ENCODE data around the gene CD300LG.
"Not testable (repeated sequence)": the region's sequence is repeated elsewhere in the genome, so short reads cannot be mapped to it uniquely, and the experiment has no call there.

Gene CD300LG

DNA sequence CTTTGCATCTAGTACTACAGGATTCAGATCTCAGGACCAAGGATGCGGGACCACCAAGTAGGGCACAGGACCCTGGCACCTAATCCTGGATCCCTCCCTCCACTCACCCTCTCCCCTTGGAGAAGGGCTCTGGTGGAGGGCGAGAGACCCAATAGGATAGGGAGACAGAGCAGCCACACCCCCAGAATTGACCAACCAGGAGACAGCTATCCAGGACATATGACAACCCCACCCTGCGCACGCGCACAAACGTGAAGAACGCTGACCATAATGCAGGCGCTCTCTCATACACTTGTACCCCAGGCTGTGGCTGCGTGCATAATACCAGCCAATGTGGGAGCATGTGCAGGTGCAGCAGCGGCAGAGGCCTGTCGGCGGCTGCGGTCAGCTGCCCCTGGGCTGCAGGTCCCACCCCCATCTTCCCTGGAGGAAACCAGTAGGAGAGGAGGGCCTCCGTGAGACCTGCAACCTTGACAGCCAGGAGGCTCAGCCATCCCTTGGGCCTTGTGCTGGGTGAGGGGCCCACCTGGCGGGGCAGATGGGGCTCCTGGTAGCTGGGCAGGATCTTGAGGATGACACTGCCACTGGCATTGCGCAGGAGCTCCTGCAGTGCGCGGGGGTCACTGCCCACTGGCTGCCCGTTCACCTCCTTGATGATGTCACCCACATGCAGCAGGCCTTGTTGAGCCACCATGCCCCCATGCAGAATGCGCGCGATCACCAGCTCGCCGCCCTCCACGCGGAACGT, 35.0 kb downstream of the CD300LG start:
- Histone ChIP-seq H3K9ac (ENCODE audit: low read depth, low read length) (no peak overlapping the region), H3K4me1 (ENCODE audit: control insufficient read depth, insufficient read depth, low read length) (no peaks in the 10 kb centered on the region), H3K4me2 (ENCODE audit: low read length) (no peak overlapping the region), H3K4me3 (ENCODE audit: low read length) (no peak overlapping the region), H3K36me3 (ENCODE audit: insufficient read depth, low read length) (no peaks in the 10 kb centered on the region), H3K27me3 (ENCODE audit: control insufficient read depth, insufficient read depth, low read length) (peaks cover 11% of the 10 kb centered on the region), H3K9me3 (replicated peaks; ENCODE audit: low read length) (no peaks in the 10 kb centered on the region)

GRCh38 chr17:43882761-43883415, 35.9 kb downstream of the CD300LG start:
- Histone ChIP-seq H3K9me3 (replicated peaks; ENCODE audit: low read length) (no peaks in the 10 kb centered on the region), H3K4me1 (ENCODE audit: control insufficient read depth, insufficient read depth, low read length) (no peaks in the 10 kb centered on the region), H3K27me3 (ENCODE audit: control insufficient read depth, insufficient read depth, low read length) (peaks cover 13% of the 10 kb centered on the region), H3K4me3 (ENCODE audit: low read length) (no peak overlapping the region), H3K36me3 (ENCODE audit: insufficient read depth, low read length) (no peaks in the 10 kb centered on the region), H3K4me2 (ENCODE audit: low read length) (no peak overlapping the region), H3K9ac (ENCODE audit: low read depth, low read length) (no peak overlapping the region)

GRCh38 chr17:43888548-43888947, 41.6 kb downstream of the CD300LG start:
- Histone ChIP-seq H3K4me1 (ENCODE audit: control insufficient read depth, insufficient read depth, low read length) (no peaks in the 10 kb centered on the region), H3K27me3 (ENCODE audit: control insufficient read depth, insufficient read depth, low read length) (peaks cover 28% of the 10 kb centered on the region)

GRCh38 chr17:43890240-43890639, 43.3 kb downstream of the CD300LG start:
- no peaks in the 10 kb centered on the region for H3K36me3 ChIP-seq (ENCODE audit: insufficient read depth, low read length)
- H3K9ac ChIP-seq (ENCODE audit: low read depth, low read length) = no peak overlapping the region
- no peak overlapping the region for H3K4me3 ChIP-seq (ENCODE audit: low read length)
- no peaks in the 10 kb centered on the region for H3K9me3 ChIP-seq (replicated peaks; ENCODE audit: low read length)
- peaks cover 25% of the 10 kb centered on the region for H3K27me3 ChIP-seq (ENCODE audit: control insufficient read depth, insufficient read depth, low read length)
- no peaks in the 10 kb centered on the region for H3K4me1 ChIP-seq (ENCODE audit: control insufficient read depth, insufficient read depth, low read length)
- no peak overlapping the region for H3K4me2 ChIP-seq (ENCODE audit: low read length)

More at GRCh38 chr17:43888548-43888947, 41.6 kb downstream of the CD300LG start:
- no peak overlapping the region for H3K4me3 ChIP-seq (ENCODE audit: low read length)
- no peaks in the 10 kb centered on the region for H3K36me3 ChIP-seq (ENCODE audit: insufficient read depth, low read length)
- no peaks in the 10 kb centered on the region for H3K9me3 ChIP-seq (replicated peaks; ENCODE audit: low read length)
- no peak overlapping the region for H3K4me2 ChIP-seq (ENCODE audit: low read length)
- H3K9ac ChIP-seq (ENCODE audit: low read depth, low read length) = no peak overlapping the region

DNA sequence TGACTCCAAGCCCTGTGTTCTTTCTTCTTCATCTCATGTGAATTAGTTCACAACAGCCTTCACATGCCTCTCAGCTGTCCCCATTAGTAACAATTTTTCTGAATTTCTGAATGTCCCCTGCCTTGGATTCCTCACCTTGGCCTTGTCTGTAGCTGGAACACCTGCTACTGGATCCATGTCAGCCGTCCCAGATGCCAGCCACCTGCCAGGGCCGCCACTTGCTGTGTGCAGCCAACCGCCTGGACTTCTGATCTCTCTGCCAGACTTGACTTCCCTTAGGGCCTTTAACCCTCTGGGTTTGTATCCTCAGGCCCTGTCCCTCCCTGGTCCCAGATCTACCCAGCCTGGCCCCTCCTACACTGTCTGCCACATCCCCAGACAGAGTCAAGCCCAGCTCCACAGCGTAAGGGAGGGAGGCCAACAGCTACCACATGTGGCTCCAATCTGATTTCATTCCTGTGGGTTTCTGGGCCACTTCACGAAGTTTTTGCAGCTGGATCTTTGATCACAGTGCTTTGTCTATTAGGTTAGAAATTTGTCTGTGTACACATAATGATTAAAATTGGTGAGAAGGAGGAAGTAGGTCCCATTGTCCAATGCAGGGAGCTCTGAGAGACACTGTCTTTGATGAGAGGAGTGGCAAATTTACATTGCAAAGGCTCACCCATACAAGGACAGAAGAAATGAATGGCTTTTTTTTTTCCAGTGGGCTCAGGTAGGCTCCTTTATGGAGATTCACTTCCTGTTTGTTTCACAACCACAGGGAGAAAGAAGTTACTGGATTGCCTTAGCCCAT, 45.1 kb downstream of the CD300LG start:
- peaks cover 30% of the 10 kb centered on the region for H3K27me3 ChIP-seq (ENCODE audit: control insufficient read depth, insufficient read depth, low read length)
- no peaks in the 10 kb centered on the region for H3K9me3 ChIP-seq (replicated peaks; ENCODE audit: low read length)
- no peak overlapping the region for H3K4me3 ChIP-seq (ENCODE audit: low read length)
- H3K36me3 ChIP-seq (ENCODE audit: insufficient read depth, low read length) = no peaks in the 10 kb centered on the region
- no peaks in the 10 kb centered on the region for H3K4me1 ChIP-seq (ENCODE audit: control insufficient read depth, insufficient read depth, low read length)
- H3K9ac ChIP-seq (ENCODE audit: low read depth, low read length) = no peak overlapping the region
- no peak overlapping the region for H3K4me2 ChIP-seq (ENCODE audit: low read length)

DNA sequence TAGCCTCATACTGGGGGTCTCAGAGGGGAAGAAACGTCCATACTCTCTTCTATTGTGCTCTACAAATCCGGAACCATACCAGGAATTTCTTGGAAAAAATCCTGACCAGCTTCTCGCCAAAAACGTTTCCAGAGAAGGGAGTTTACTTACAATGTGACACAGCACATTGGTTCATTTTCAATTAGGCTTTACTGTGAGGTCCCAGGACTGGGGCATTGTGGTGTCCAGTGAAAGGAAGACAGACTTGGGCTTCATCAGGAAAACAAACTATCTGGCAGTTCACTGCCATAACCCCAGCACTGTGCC, 45.6 kb downstream of the CD300LG start:
- no peaks in the 10 kb centered on the region for H3K4me1 ChIP-seq (ENCODE audit: control insufficient read depth, insufficient read depth, low read length)
- no peak overlapping the region for H3K4me2 ChIP-seq (ENCODE audit: low read length)
- peaks cover 33% of the 10 kb centered on the region for H3K27me3 ChIP-seq (ENCODE audit: control insufficient read depth, insufficient read depth, low read length)
- H3K4me3 ChIP-seq (ENCODE audit: low read length) = no peak overlapping the region
- no peaks in the 10 kb centered on the region for H3K9me3 ChIP-seq (replicated peaks; ENCODE audit: low read length)
- H3K9ac ChIP-seq (ENCODE audit: low read depth, low read length) = no peak overlapping the region
- no peaks in the 10 kb centered on the region for H3K36me3 ChIP-seq (ENCODE audit: insufficient read depth, low read length)

DNA sequence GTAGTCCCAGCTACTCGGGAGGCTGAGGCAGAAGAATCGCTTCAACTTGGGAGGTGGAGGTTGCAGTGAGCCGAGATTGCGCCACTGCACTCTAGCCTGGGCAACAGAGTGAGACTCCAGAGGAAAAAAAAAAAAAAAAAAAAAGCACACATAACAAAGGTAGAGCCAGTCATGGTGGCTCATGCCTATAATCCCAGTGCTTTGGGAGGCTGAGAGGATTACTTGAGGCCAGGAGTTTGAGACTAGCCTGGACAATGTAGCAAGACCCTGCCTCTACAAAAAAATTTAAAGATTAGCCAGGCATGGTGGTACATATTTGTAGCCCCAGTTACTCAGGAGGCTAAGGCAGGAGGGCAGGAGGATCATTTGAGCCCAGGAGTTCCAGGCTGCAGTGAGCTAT, 47.5 kb downstream of the CD300LG start:
- H3K36me3 ChIP-seq (ENCODE audit: insufficient read depth, low read length); H3K4me3 ChIP-seq (ENCODE audit: low read length); H3K9me3 ChIP-seq (replicated peaks; ENCODE audit: low read length); H3K9ac ChIP-seq (ENCODE audit: low read depth, low read length); H3K4me1 ChIP-seq (ENCODE audit: control insufficient read depth, insufficient read depth, low read length); H3K4me2 ChIP-seq (ENCODE audit: low read length): not testable (repeated sequence)
- peaks cover 29% of the 10 kb centered on the region for H3K27me3 ChIP-seq (ENCODE audit: control insufficient read depth, insufficient read depth, low read length)

DNA sequence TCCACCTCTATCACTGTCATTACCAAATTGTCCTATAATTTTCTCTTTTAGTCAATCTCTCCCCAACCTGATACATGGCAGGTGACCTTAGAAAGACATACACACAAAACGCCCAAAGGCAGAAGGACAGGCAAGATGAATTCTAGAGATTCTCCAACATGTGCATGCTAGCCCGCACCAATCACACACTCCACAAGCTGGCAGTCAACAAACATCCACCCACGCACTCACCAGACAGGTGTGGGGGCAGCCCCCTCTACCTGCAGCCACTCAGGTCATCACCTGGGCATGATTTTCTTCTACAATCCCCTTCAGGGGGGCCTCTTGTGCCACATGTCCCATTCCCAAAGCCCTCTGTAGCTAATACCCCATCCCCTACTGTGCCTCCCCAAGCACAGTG, 50.9 kb downstream of the CD300LG start:
- Histone ChIP-seq H3K36me3 (ENCODE audit: insufficient read depth, low read length) (no peaks in the 10 kb centered on the region), H3K4me3 (ENCODE audit: low read length) (no peak overlapping the region), H3K27me3 (ENCODE audit: control insufficient read depth, insufficient read depth, low read length) (peaks cover 28% of the 10 kb centered on the region), H3K4me2 (ENCODE audit: low read length) (no peak overlapping the region), H3K9me3 (replicated peaks; ENCODE audit: low read length) (no peaks in the 10 kb centered on the region), H3K4me1 (ENCODE audit: control insufficient read depth, insufficient read depth, low read length) (peaks cover 6% of the 10 kb centered on the region), H3K9ac (ENCODE audit: low read depth, low read length) (no peak overlapping the region)

- H3K36me3 ChIP-seq (ENCODE audit: insufficient read depth, low read length) = no peaks in the 10 kb centered on the region
- H3K4me2 ChIP-seq (ENCODE audit: low read length) = no peak overlapping the region
- no peak overlapping the region for H3K4me3 ChIP-seq (ENCODE audit: low read length)
- no peaks in the 10 kb centered on the region for H3K9me3 ChIP-seq (replicated peaks; ENCODE audit: low read length)
- H3K27me3 ChIP-seq (ENCODE audit: control insufficient read depth, insufficient read depth, low read length) = peaks cover 28% of the 10 kb centered on the region
- H3K4me1 ChIP-seq (ENCODE audit: control insufficient read depth, insufficient read depth, low read length) = peaks cover 6% of the 10 kb centered on the region
- no peak overlapping the region for H3K9ac ChIP-seq (ENCODE audit: low read depth, low read length)
Observed at GRCh38 chr17:43898446-43898845, 51.5 kb downstream of the CD300LG start.

DNA sequence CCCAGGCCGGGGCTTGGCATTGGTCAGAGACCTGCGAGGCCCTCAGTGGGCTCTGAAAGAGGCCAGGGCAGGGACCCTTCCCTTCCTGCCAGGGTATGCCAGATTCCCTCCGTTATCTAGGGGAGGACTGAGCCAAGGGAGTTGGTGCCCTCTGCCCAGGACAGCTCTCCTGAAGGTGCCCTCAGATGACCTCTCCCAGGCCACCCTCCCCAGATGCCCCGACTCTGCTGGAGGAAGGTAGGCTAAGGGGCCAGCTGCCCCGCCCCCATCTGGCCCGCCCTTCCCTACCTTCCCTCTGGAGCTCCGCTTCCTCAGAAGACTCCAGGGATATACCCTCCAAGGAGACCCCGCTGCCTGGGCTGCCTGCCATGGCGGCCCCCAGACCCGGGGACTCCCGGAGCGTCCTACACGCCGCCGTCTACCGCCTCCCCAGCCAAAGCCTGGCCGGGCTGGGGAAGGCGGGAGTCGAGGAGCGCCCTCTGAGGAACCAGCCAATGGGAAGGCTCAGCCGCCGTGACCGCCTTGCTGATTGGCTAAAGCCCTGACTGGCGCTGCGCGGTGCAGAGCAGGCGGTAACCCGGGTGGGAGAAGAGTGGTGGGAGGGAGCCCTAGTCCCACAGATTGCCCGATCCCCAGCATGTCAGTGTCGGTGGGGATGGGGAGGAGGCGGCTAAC, 53.3 kb downstream of the CD300LG start:
- Histone ChIP-seq H3K36me3 (ENCODE audit: insufficient read depth, low read length) (no peaks in the 10 kb centered on the region), H3K4me2 (ENCODE audit: low read length) (peak overlapping the region; percentile 89), H3K9me3 (replicated peaks; ENCODE audit: low read length) (no peaks in the 10 kb centered on the region), H3K9ac (ENCODE audit: low read depth, low read length) (peak overlapping the region; percentile 62), H3K27me3 (ENCODE audit: control insufficient read depth, insufficient read depth, low read length) (peaks cover 38% of the 10 kb centered on the region), H3K4me1 (ENCODE audit: control insufficient read depth, insufficient read depth, low read length) (peaks cover 6% of the 10 kb centered on the region), H3K4me3 (ENCODE audit: low read length) (peak overlapping the region; percentile 72)
